ENCODE data around the gene NAT8.

GRCh38 chr2:73640511-73640911 lies 1.7 kb downstream of the NAT8 start:
- TF ChIP-seq, protein P1, sequence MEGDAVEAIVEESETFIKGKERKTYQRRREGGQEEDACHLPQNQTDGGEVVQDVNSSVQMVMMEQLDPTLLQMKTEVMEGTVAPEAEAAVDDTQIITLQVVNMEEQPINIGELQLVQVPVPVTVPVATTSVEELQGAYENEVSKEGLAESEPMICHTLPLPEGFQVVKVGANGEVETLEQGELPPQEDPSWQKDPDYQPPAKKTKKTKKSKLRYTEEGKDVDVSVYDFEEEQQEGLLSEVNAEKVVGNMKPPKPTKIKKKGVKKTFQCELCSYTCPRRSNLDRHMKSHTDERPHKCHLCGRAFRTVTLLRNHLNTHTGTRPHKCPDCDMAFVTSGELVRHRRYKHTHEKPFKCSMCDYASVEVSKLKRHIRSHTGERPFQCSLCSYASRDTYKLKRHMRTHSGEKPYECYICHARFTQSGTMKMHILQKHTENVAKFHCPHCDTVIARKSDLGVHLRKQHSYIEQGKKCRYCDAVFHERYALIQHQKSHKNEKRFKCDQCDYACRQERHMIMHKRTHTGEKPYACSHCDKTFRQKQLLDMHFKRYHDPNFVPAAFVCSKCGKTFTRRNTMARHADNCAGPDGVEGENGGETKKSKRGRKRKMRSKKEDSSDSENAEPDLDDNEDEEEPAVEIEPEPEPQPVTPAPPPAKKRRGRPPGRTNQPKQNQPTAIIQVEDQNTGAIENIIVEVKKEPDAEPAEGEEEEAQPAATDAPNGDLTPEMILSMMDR (conservative IDR thresholded peaks at IDR 0.05; ENCODE audit: low read depth, low read length), result no peak
- TF ChIP-seq EZH2 (IDR thresholded peaks at IDR 0.05; ENCODE audit: borderline replicate concordance, low read depth, low read length, poor library complexity, severe bottlenecking), result no peak
